Stimulated activated CD8-positive, alpha-beta memory T cell treated with anti-CD3 and anti-CD28 coated beads, Interleukin-7, amount 100 ng/mL, for 48 hours (primary cell): ENCODE data around the gene SCUBE3.

Source experiments
- DNase-seq, 2 donors: peaks; one replicate each; pipeline ENCODE4 v3.0.0-alpha.2; 2020; ENCODE audit warnings: low read depth in 1 of 2; ENCODE audit errors: extremely low read depth in 1 of 2

The SCUBE3 gene

GRCh38 chr6:35264550-35265274, 51.0 kb downstream of the SCUBE3 start:
- DNase-seq, result no peak

GRCh38 chr6:35265523-35265922, 51.8 kb downstream of the SCUBE3 start:
- DNase-seq, result no peak

- no peak for DNase-seq
Measured at GRCh38 chr6:35267446-35267845, 53.7 kb downstream of the SCUBE3 start.

GRCh38 chr6:35267897-35268296, 54.1 kb downstream of the SCUBE3 start:
- no peak for DNase-seq

- no peak for DNase-seq
Measured at GRCh38 chr6:35272005-35272404, 58.2 kb downstream of the SCUBE3 start.

GRCh38 chr6:35273822-35274559, 60.2 kb downstream of the SCUBE3 start:
- no peak for DNase-seq

- DNase-seq, result no peak
Measured at GRCh38 chr6:35275744-35276260, 62.0 kb downstream of the SCUBE3 start.

GRCh38 chr6:35278708-35279107, 65.0 kb downstream of the SCUBE3 start:
- DNase-seq, result no peak

GRCh38 chr6:35280903-35281302, 67.1 kb downstream of the SCUBE3 start:
- no peak for DNase-seq

- DNase-seq, result no peak
Measured at GRCh38 chr6:35282472-35282871, 68.7 kb downstream of the SCUBE3 start.

GRCh38 chr6:35283361-35283760, 69.6 kb downstream of the SCUBE3 start:
- no peak for DNase-seq

- DNase-seq, result no peak
Measured at GRCh38 chr6:35287671-35288396, 74.1 kb downstream of the SCUBE3 start.

- no peak for DNase-seq
Measured at GRCh38 chr6:35288834-35289233, 75.1 kb downstream of the SCUBE3 start.

- no peak for DNase-seq
Measured at GRCh38 chr6:35291491-35291890, 77.7 kb downstream of the SCUBE3 start.

- DNase-seq, result no peak
Measured at GRCh38 chr6:35292494-35292893, 78.7 kb downstream of the SCUBE3 start.

GRCh38 chr6:35293681-35294080, 79.9 kb downstream of the SCUBE3 start:
- no peak for DNase-seq

- no peak for DNase-seq
Measured at GRCh38 chr6:35294308-35294945, 80.7 kb downstream of the SCUBE3 start.

GRCh38 chr6:35295036-35295435, 81.3 kb downstream of the SCUBE3 start:
- no peak for DNase-seq

GRCh38 chr6:35295521-35296315, 82.0 kb downstream of the SCUBE3 start:
- no peak for DNase-seq

GRCh38 chr6:35296931-35297600, 83.3 kb downstream of the SCUBE3 start:
- DNase-seq, result no peak
